ENCODE results near the gene IFFO2. TPM values are rescaled to one million over a fixed set of nuclear protein-coding genes. Genes with fewer than 3 reads are reported as not detected.

Gene IFFO2
- total and polyA plus RNA-seq, 7 donors = 1.2 to 35.0 (median 8.6) TPM

DNA sequence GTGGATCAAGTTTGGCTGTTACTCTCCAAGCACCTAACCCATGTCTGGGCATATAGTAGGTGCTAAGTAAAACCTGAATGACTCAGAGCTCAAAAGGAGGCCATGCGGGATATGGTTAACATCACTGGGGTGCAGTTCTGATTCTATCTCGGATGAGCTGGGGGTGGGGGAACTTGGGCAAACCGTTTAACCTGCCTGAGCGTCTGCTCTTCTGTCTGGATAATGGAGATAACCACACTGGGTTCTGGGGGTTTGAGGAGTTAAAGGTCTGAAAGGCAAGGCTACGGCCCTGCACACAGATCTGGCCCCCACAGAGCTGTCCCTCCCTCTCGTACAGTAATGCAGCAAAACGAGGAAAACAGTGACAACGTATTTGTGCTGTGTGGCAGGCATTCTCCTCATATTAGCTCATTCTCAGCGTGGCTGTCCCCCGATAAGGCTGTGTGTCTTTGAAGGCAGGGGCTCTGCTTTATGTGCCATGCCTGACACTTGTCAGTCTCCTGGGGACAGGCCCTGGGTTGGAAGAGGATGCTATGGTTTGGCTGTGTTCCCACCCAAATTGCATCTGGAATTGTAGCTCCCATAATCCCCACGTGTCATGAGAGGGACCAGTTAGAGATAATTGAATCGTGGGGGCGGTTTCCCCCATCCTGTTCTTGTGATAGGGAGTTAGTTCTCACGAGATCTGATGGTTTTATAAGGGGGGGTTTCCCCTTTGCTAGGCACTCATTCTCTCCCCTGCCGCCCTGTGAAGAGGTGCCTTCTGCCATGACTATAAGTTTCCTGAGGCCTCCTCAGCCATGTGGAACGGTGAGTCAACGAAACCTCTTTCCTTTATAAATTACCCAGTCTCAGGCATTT lies 47.3 kb downstream of the IFFO2 start:
- no peak for TF ChIP-seq POLR2AphosphoS5 (IDR thresholded peaks at IDR 0.05)
- TF ChIP-seq CTCF (IDR thresholded peaks at IDR 0.05) = no peak
- Histone ChIP-seq H3K27ac (peak overlapping the region in 1 of 4 donors; percentile 18), H3K9me3 (no peaks in the 10 kb centered on the region), H3K36me3 (peaks cover 12 to 53% (median 34%) of the 10 kb centered on the region in 4 donors), H3K4me1 (peaks cover 0 to 29% (median 25%) of the 10 kb centered on the region in 4 donors), H3K4me3 (no peak overlapping the region), H3K27me3 (no peaks in the 10 kb centered on the region)
- DNase-seq = no peak
- WGBS, 2 donors = 79 to 80% methylated on average over 17 of the region's 17 CpGs
- intact Hi-C loops (cut with DNase I) = loop anchor here (5.0 to 10.0 kb wide), 4 partner anchors 103 to 336 kb away; partner anchors contain the start of gene UBR4

GRCh38 chr1:18907917-18908845 lies 48.3 kb downstream of the IFFO2 start:
- Histone ChIP-seq H3K27me3 (no peaks in the 10 kb centered on the region), H3K4me3 (no peak overlapping the region), H3K27ac (peak overlapping the region; percentile 67 to 76 (median 71)), H3K9me3 (no peaks in the 10 kb centered on the region), H3K4me1 (peaks cover 0 to 30% (median 25%) of the 10 kb centered on the region in 4 donors), H3K36me3 (peaks cover 12 to 53% (median 34%) of the 10 kb centered on the region in 4 donors)
- intact Hi-C loops (cut with DNase I) = loop anchor here (2.0 to 10.0 kb wide), 5 partner anchors 65 to 337 kb away; partner anchors contain the start of gene UBR4
- 61 to 80% methylated on average over 22 of the region's 22 CpGs for WGBS, 2 donors
- no peak for DNase-seq
- TF ChIP-seq POLR2A (IDR thresholded peaks at IDR 0.05) = no peak
- TF ChIP-seq POLR2AphosphoS5 (IDR thresholded peaks at IDR 0.05) = no peak
- no peak for TF ChIP-seq CTCF (IDR thresholded peaks at IDR 0.05)
- no peak for TF ChIP-seq EP300 (IDR thresholded peaks at IDR 0.05)

DNA sequence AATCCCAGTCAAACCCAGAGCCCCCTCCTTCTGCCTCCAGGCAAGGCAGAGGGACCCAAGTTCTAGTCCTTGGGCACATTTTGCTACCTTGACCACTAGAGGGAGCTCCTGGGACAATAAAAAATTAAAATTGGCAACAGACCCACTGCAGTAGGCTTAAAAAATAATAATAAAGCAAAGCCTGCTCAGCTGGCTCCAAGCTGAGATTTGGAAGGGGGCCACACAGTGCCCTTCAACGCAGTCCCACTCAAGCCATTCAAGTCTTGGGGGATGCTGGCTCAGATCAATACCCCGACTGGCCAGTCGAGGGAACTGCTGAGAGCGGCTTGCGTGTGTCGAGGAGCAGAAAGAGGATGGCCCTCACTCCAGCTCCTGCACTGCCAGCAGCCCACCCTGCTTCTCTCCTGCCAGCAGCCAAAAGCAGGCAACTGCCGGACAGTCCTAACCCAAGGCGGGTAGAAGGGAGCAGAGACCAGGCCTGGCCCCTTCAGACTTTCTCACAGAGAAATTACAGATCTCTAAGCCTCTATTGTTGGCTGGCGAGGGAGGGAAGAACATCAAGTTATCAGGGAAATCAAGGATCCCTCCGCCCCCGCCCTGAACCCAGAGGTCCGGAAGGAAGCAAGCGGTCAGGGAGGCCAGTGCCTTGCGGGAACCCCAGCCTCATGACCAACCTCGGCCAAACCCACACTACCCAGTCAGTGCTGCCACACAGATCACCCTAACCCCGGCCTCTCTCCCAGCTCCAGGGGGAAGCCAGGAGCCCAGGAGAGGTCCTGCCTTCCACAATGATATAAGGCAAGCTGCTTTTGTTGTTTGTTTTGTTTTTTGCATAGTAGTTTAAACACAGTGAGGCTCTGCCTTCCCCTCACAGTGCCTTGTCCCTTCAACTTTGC lies 49.2 kb downstream of the IFFO2 start:
- intact Hi-C loops (cut with DNase I) = loop anchor here (2.0 to 10.0 kb wide), 5 partner anchors 66 to 338 kb away; partner anchors contain the start of gene UBR4

More for the DNA sequence above, 49.2 kb downstream of the IFFO2 start:
- H3K4me1 ChIP-seq = peaks cover 0 to 27% (median 23%) of the 10 kb centered on the region in 4 donors
- no peaks in the 10 kb centered on the region for H3K27me3 ChIP-seq
- H3K9me3 ChIP-seq = no peaks in the 10 kb centered on the region
- H3K4me3 ChIP-seq = no peak overlapping the region
- peaks cover 12 to 53% (median 34%) of the 10 kb centered on the region in 4 donors for H3K36me3 ChIP-seq
- H3K27ac ChIP-seq = peak overlapping the region; percentile 67 to 76 (median 71)
- 59 to 70% methylated on average over 16 of the region's 16 CpGs for WGBS, 2 donors
- TF ChIP-seq EP300 (IDR thresholded peaks at IDR 0.05) (no peak), POLR2AphosphoS5 (IDR thresholded peaks at IDR 0.05) (peak in 2 of 4 donors; percentile 18 to 47), POLR2A (IDR thresholded peaks at IDR 0.05) (no peak), CTCF (IDR thresholded peaks at IDR 0.05) (peak; percentile 66 to 92 (median 88))
- peak; percentile 83 for DNase-seq
